ENCODE results near the gene PELI2. TPM values are rescaled to one million over a fixed set of nuclear protein-coding genes. Genes with fewer than 3 reads are reported as not detected.

PELI2 gene
- polyA plus RNA-seq, 1 donor (not counting 4 experiments of a cell fraction or from before 2014, with no cell fraction given) = not detected

DNA sequence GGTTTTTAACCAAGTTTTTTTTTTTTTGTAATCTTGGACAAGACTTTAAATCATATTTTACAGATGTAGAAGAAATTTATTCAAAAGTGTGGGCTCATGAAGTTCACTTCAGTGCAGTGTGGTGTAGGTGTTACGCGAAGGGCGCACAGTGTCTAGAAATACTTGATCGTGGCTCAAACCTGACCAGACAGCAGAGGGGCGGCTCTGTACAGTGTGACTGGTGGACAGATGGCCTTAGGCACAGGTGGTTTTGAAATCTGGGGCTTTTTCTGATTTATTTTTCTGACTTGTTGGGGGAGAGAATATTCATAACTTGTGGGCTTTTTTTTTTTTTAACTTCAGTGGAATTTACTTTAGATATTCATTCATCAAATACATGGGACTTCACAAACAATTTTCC lies 179.2 kb downstream of the PELI2 start:
- H4K20me1 ChIP-seq (ENCODE audit: control insufficient read depth, extremely low read depth, insufficient read depth, low read length) = no peaks in the 10 kb centered on the region
- dilution Hi-C loops (cut with MboI; ENCODE audit: extremely low pct_ligation_motif_present, low sequenced_read_pairs) = no loop called here
- FAIRE-seq (no peak), DNase-seq (ENCODE audit: low read depth, low spot score) (no peak)
- H3K79me2 ChIP-seq (ENCODE audit: control insufficient read depth, insufficient read depth, low read length) = no peaks in the 10 kb centered on the region
- no peaks in the 10 kb centered on the region for H3K9me1 ChIP-seq (ENCODE audit: control insufficient read depth, extremely low read depth, insufficient read depth, low read length)
- H3K9me3 ChIP-seq (ENCODE audit: control insufficient read depth, low read depth, low read length) = no peaks in the 10 kb centered on the region
- H3K27me3 ChIP-seq (ENCODE audit: control insufficient read depth, extremely low read depth, insufficient read depth, low read length) = no peaks in the 10 kb centered on the region
- H3K4me1 ChIP-seq (ENCODE audit: control insufficient read depth, extremely low read depth, insufficient read depth, low read length) = no peaks in the 10 kb centered on the region
- H3K4me3 ChIP-seq (ENCODE audit: control insufficient read depth in 2 of 3, extremely low read depth in 1 of 3, insufficient read depth in 2 of 3, low read depth in 1 of 3, low read length in 3 of 3) = no peak overlapping the region
- no peak overlapping the region for H3K27ac ChIP-seq (ENCODE audit: control insufficient read depth, insufficient read depth, low read length)
- H3K9ac ChIP-seq (ENCODE audit: control insufficient read depth, extremely low read depth, insufficient read depth, low read length) = no peak overlapping the region
- H2AFZ ChIP-seq (ENCODE audit: control insufficient read depth, low read length) = no peak overlapping the region
- no peaks in the 10 kb centered on the region for H3K36me3 ChIP-seq (ENCODE audit: control insufficient read depth in 2 of 2, extremely low read depth in 1 of 2, insufficient read depth in 2 of 2, low read length in 2 of 2)
- no peak overlapping the region for H3K4me2 ChIP-seq (ENCODE audit: control insufficient read depth, extremely low read depth, insufficient read depth, low read depth, low read length)
- TF ChIP-seq, protein P1, sequence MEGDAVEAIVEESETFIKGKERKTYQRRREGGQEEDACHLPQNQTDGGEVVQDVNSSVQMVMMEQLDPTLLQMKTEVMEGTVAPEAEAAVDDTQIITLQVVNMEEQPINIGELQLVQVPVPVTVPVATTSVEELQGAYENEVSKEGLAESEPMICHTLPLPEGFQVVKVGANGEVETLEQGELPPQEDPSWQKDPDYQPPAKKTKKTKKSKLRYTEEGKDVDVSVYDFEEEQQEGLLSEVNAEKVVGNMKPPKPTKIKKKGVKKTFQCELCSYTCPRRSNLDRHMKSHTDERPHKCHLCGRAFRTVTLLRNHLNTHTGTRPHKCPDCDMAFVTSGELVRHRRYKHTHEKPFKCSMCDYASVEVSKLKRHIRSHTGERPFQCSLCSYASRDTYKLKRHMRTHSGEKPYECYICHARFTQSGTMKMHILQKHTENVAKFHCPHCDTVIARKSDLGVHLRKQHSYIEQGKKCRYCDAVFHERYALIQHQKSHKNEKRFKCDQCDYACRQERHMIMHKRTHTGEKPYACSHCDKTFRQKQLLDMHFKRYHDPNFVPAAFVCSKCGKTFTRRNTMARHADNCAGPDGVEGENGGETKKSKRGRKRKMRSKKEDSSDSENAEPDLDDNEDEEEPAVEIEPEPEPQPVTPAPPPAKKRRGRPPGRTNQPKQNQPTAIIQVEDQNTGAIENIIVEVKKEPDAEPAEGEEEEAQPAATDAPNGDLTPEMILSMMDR (optimal IDR thresholded peaks at IDR 0.05 in 1 of 3, IDR thresholded peaks at IDR 0.05 in 1 of 3, conservative IDR thresholded peaks at IDR 0.05 in 1 of 3; ENCODE audit: extremely low read depth in 1 of 3, insufficient read depth in 2 of 3, low read length in 3 of 3) = no peak
- TF ChIP-seq EZH2 (IDR thresholded peaks at IDR 0.05; ENCODE audit: low read length) = no peak

DNA sequence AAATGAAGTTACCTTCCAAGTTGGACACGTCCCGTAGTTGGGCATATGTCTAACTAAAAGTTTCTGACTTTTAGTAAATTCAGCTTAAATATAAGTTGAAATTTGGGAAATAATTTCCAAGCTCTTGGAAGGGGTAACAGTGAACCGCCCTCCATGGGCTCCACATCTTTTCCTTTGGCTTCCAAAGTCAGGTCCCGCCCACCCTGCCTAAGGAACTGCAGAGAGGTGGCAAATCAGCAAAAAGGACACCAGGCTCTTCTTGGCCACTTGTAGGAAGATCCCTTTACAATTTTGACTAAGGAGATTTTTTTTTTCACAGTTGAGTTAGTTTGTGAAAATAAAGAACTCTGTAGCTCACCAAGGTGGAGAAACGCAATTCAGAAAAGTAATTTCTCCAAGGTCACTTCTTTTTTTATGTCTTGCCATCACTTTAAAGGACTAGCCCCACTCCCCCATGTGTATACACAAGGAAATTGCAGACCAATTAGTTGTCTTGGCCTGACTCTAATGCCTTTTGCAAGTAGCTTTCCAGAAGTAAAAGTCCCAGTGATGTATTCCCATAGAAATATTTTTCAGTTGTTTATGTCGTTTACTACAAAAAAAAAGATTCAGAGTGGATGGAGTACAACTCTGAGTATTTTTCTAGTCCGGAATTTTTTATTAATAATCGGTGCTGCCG lies 181.2 kb downstream of the PELI2 start:
- TF ChIP-seq, protein P1 (optimal IDR thresholded peaks at IDR 0.05 in 1 of 3, IDR thresholded peaks at IDR 0.05 in 1 of 3, conservative IDR thresholded peaks at IDR 0.05 in 1 of 3; ENCODE audit: extremely low read depth in 1 of 3, insufficient read depth in 2 of 3, low read length in 3 of 3) = no peak
- TF ChIP-seq EZH2 (IDR thresholded peaks at IDR 0.05; ENCODE audit: low read length) = no peak
- H3K4me1 ChIP-seq (ENCODE audit: control insufficient read depth, extremely low read depth, insufficient read depth, low read length) = no peaks in the 10 kb centered on the region
- H3K9me1 ChIP-seq (ENCODE audit: control insufficient read depth, extremely low read depth, insufficient read depth, low read length) = no peaks in the 10 kb centered on the region
- no peaks in the 10 kb centered on the region for H3K36me3 ChIP-seq (ENCODE audit: control insufficient read depth in 2 of 2, extremely low read depth in 1 of 2, insufficient read depth in 2 of 2, low read length in 2 of 2)
- DNase-seq (ENCODE audit: low read depth, low spot score) (no peak), FAIRE-seq (no peak)
- H3K27me3 ChIP-seq (ENCODE audit: control insufficient read depth, extremely low read depth, insufficient read depth, low read length) = no peaks in the 10 kb centered on the region
- no peak overlapping the region for H3K4me2 ChIP-seq (ENCODE audit: control insufficient read depth, extremely low read depth, insufficient read depth, low read depth, low read length)
- H3K27ac ChIP-seq (ENCODE audit: control insufficient read depth, insufficient read depth, low read length) = no peak overlapping the region
- H2AFZ ChIP-seq (ENCODE audit: control insufficient read depth, low read length) = no peak overlapping the region
- H4K20me1 ChIP-seq (ENCODE audit: control insufficient read depth, extremely low read depth, insufficient read depth, low read length) = no peaks in the 10 kb centered on the region
- H3K9ac ChIP-seq (ENCODE audit: control insufficient read depth, extremely low read depth, insufficient read depth, low read length) = no peak overlapping the region
- H3K4me3 ChIP-seq (ENCODE audit: control insufficient read depth in 2 of 3, extremely low read depth in 1 of 3, insufficient read depth in 2 of 3, low read depth in 1 of 3, low read length in 3 of 3) = no peak overlapping the region
- no peaks in the 10 kb centered on the region for H3K79me2 ChIP-seq (ENCODE audit: control insufficient read depth, insufficient read depth, low read length)
- H3K9me3 ChIP-seq (ENCODE audit: control insufficient read depth, low read depth, low read length) = no peaks in the 10 kb centered on the region
- dilution Hi-C loops (cut with MboI; ENCODE audit: extremely low pct_ligation_motif_present, low sequenced_read_pairs) = no loop called here

Data from keratinocyte (primary cell).